Measurements from ENCODE around the gene FBXW12.

- no peak for TF ChIP-seq ZNF2 (tag by site-specific recombination; IDR thresholded peaks at IDR 0.05)
- TF ChIP-seq MYNN (tag by site-specific recombination; IDR thresholded peaks at IDR 0.05; ENCODE audit: borderline replicate concordance) = no peak
- no peak for TF ChIP-seq ZNF157 (tag by site-specific recombination; IDR thresholded peaks at IDR 0.05)
- no peak for TF ChIP-seq ZNF791 (tag by site-specific recombination; IDR thresholded peaks at IDR 0.05)
- TF ChIP-seq ZBTB7A (tag by site-specific recombination; IDR thresholded peaks at IDR 0.05; ENCODE audit: low read depth) = no peak
- TF ChIP-seq, protein P1, sequence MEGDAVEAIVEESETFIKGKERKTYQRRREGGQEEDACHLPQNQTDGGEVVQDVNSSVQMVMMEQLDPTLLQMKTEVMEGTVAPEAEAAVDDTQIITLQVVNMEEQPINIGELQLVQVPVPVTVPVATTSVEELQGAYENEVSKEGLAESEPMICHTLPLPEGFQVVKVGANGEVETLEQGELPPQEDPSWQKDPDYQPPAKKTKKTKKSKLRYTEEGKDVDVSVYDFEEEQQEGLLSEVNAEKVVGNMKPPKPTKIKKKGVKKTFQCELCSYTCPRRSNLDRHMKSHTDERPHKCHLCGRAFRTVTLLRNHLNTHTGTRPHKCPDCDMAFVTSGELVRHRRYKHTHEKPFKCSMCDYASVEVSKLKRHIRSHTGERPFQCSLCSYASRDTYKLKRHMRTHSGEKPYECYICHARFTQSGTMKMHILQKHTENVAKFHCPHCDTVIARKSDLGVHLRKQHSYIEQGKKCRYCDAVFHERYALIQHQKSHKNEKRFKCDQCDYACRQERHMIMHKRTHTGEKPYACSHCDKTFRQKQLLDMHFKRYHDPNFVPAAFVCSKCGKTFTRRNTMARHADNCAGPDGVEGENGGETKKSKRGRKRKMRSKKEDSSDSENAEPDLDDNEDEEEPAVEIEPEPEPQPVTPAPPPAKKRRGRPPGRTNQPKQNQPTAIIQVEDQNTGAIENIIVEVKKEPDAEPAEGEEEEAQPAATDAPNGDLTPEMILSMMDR (tag by site-specific recombination; IDR thresholded peaks at IDR 0.05) = no peak
- no peak for TF ChIP-seq ZNF214 (tag by site-specific recombination; IDR thresholded peaks at IDR 0.05; ENCODE audit: borderline replicate concordance)
- TF ChIP-seq ZBTB1 (tag by site-specific recombination; IDR thresholded peaks at IDR 0.05) = no peak
- TF ChIP-seq, protein P2, sequence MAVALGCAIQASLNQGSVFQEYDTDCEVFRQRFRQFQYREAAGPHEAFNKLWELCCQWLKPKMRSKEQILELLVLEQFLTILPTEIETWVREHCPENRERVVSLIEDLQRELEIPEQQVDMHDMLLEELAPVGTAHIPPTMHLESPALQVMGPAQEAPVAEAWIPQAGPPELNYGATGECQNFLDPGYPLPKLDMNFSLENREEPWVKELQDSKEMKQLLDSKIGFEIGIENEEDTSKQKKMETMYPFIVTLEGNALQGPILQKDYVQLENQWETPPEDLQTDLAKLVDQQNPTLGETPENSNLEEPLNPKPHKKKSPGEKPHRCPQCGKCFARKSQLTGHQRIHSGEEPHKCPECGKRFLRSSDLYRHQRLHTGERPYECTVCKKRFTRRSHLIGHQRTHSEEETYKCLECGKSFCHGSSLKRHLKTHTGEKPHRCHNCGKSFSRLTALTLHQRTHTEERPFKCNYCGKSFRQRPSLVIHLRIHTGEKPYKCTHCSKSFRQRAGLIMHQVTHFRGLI (tag by site-specific recombination; IDR thresholded peaks at IDR 0.05) = no peak
Measured at GRCh38 chr3:48370333-48370713, 1.7 kb upstream of the FBXW12 start.
